AG20443 (cell line): ENCODE data around the gene TADA2B.
"Not testable (repeated sequence)": the region's sequence is repeated elsewhere in the genome, so short reads cannot be mapped to it uniquely, and the experiment has no call there.

Source experiments
- DNase-seq: peaks from one replicate; pipeline ENCODE4 v3.0.0; 2012; ENCODE audit warnings: low spot score, mixed read lengths

Gene TADA2B

GRCh38 chr4:7083597-7084563, 40.7 kb downstream of the TADA2B start:
- DNase-seq = no peak

GRCh38 chr4:7084564-7084961, 41.4 kb downstream of the TADA2B start:
- DNase-seq = not testable (repeated sequence)

- DNase-seq = no peak
Measured at GRCh38 chr4:7086384-7086783, 43.2 kb downstream of the TADA2B start.

- DNase-seq = no peak
Measured at GRCh38 chr4:7087036-7087435, 43.9 kb downstream of the TADA2B start.

- no peak for DNase-seq
Measured at GRCh38 chr4:7089213-7089986, 46.2 kb downstream of the TADA2B start.

- DNase-seq = no peak
Measured at GRCh38 chr4:7092026-7092425, 48.9 kb downstream of the TADA2B start.

- peak; percentile 14 for DNase-seq
Measured at GRCh38 chr4:7094916-7095315, 51.7 kb downstream of the TADA2B start.

- DNase-seq = no peak
Measured at GRCh38 chr4:7095611-7096155, 52.5 kb downstream of the TADA2B start.

- DNase-seq = no peak
Measured at GRCh38 chr4:7096236-7096635, 53.1 kb downstream of the TADA2B start.

GRCh38 chr4:7101692-7102515, 58.7 kb downstream of the TADA2B start:
- peak; percentile 89 for DNase-seq

GRCh38 chr4:7102516-7102909, 59.3 kb downstream of the TADA2B start:
- not testable (repeated sequence) for DNase-seq

- DNase-seq = peak; percentile 99
Measured at GRCh38 chr4:7103031-7103606, 59.9 kb downstream of the TADA2B start.

- peak; percentile 26 for DNase-seq
Measured at GRCh38 chr4:7103607-7104365, 60.6 kb downstream of the TADA2B start.

- DNase-seq = no peak
Measured at GRCh38 chr4:7104366-7105031, 61.3 kb downstream of the TADA2B start.

GRCh38 chr4:7105276-7105675, 62.1 kb downstream of the TADA2B start:
- DNase-seq = no peak

- no peak for DNase-seq
Measured at GRCh38 chr4:7107166-7107905, 64.2 kb downstream of the TADA2B start.
